Heart right ventricle (tissue), 16 donors: ENCODE data around the gene COPB2. TPM values are rescaled to one million over a fixed set of nuclear protein-coding genes. Genes with fewer than 3 reads are reported as not detected.
"Not testable (repeated sequence)": the region's sequence is repeated elsewhere in the genome, so short reads cannot be mapped to it uniquely, and the experiment has no call there.

ENCODE experiments used
- ATAC-seq, 8 donors: fragments of 200-7000 bp; cut with Tn5 transposase; one replicate each; pipeline ENCODE4 v1.9.1; 2020; ENCODE audit warnings: mild to moderate bottlenecking in 8 of 8, moderate library complexity in 8 of 8, moderate number of reproducible peaks in 1 of 8
- DNase-seq, 2 donors: peaks; one replicate each; pipeline ENCODE4 v3.0.0-alpha.2; 2020
- H3K27ac ChIP-seq, 10 donors: fragments of 200-600 bp; sonication (generic) in 2 of 10; one replicate each; pipeline versions ENCODE4 v1.5.0 to v1.8.0; 2020 to 2022; ENCODE audit warnings: mild to moderate bottlenecking in 3 of 10
- H3K27me3 ChIP-seq, 7 donors: fragments of 200-600 bp; one replicate each; pipeline ENCODE4 v1.8.0; 2021 to 2022; ENCODE audit warnings: mild to moderate bottlenecking in 2 of 7
- H3K36me3 ChIP-seq, 9 donors: fragments of 200-600 bp; sonication (generic) in 1 of 9; one replicate each; pipeline versions ENCODE4 v1.5.0 to v1.8.0; 2020 to 2022; ENCODE audit warnings: mild to moderate bottlenecking in 2 of 9
- H3K4me1 ChIP-seq, 9 donors: fragments of 200-600 bp; sonication (generic) in 1 of 9; one replicate each; pipeline versions ENCODE4 v1.5.0 to v1.8.0; 2020 to 2022; ENCODE audit warnings: mild to moderate bottlenecking in 4 of 9
- H3K4me3 ChIP-seq, 10 donors: fragments of 200-600 bp; sonication (generic) in 2 of 10; one replicate each; pipeline versions ENCODE4 v1.5.0 to v1.8.0; 2020 to 2022; ENCODE audit warnings: mild to moderate bottlenecking in 7 of 10, moderate library complexity in 2 of 10
- H3K9me3 ChIP-seq, 11 donors: fragments of 200-600 bp in 10 of 11; sonication (generic) in 2 of 11; one replicate each; pipeline versions ENCODE4 v1.5.0 to v1.8.0; 2013 to 2022; ENCODE audit warnings: mild to moderate bottlenecking in 2 of 11, control low read depth in 1 of 11, moderate library complexity in 1 of 11
- WGBS, 2 donors: extraction: QIAGEN DNeasy Blood & Tissue Kit; methylation state at CpG; one replicate each; pipeline ENCODE4 v1.1.7; 2013; ENCODE audit warnings: inconsistent platforms in 1 of 2; 5-methylcytosine and 5-hydroxymethylcytosine counted together
- intact Hi-C, 10 donors: fragments of 100-400 bp; cut with DNase I; formaldehyde crosslinking; loops; one replicate each; pipeline versions ENCODE4 v1.11.1 to v1.14.2; 2022
- polyA plus RNA-seq, 2 donors: library from polyadenylated mRNA; stranded (reverse); fragments of 200-250 nt; gene quantifications; one replicate each; pipeline ENCODE4 v1.2.3, GENCODE V29; 2013
- total RNA-seq, 10 donors: library from RNA; stranded (reverse); fragmentation: NEBNext Ultra II Directional in 3 of 10; extraction: Animal tissue kit (Norgen Biotek cat#: 25700) in 3 of 10; gene quantifications; one replicate each; pipeline versions ENCODE4 v1.2.1 to v1.2.4, GENCODE V29; 2021 to 2023
- TF ChIP-seq, protein P1 (sequence below), 9 donors: fragments of 200-600 bp; sonication (generic) in 2 of 9; IDR thresholded peaks; one replicate each; pipeline versions ENCODE4 v1.5.0 to v1.8.0; 2021 to 2022; ENCODE audit warnings: antibody characterized with exemption in 9 of 9, mild to moderate bottlenecking in 5 of 9, moderate library complexity in 1 of 9
- donor health status: Arrhythmogenic right ventricular cardiomyopathy.
- donor health status: ischemic (EF 13 %, LVEDD 7.1; RV severe dilation, severe dysfunction).
- donor health status: healthy with polysubstance abuse.
- donor health status: DM: no; HTN: yes; CAD: no.
- donor health status: DM: no; HTN: no; CAD: no.
- donor health status: ischemic (EF 25% LVEDD 6.9; RV normal size, moderate dysfunction).
- donor health status: ischemic (EF 25% LVEDD 5.7; RV mildly dilated, moderate dysfunction).
- donor health status: healthy.
- donor health status: DM: yes; HTN: yes; CAD: no.
- donor health status: Ischemic cardiomyopathy.
- donor health status: ischemic (EF 35%, LVEDD 5.7; RV mildly dilated, moderate dysfunction).
- donor health status: nonischemic (EF 11% LVEDD 7.7; RV severe dilation, severe dysfunction).
- donor health status: DM: yes; HTN: yes; CAD: no.
- donor health status: PGD.
- donor health status: ischemic (EF 29% LVEDD 5.4; RV normal size, mild dysfunction).
- donor health status: nonischemic (EF 23%, LVEDD 6.1; RV moderate dilation, normal function).

The COPB2 gene
- total and polyA plus RNA-seq, 12 donors = 15.4 to 79.7 (median 65.2) TPM

- ATAC-seq (no peak), DNase-seq (no peak)
- WGBS, 2 donors = 88 to 93% methylated on average over 4 of the region's 4 CpGs
- intact Hi-C loops = no loop called here
- no peaks in the 10 kb centered on the region for H3K9me3 ChIP-seq
- H3K4me1 ChIP-seq = peaks cover 0 to under 1% (median 0%) of the 10 kb centered on the region in 9 donors
- H3K36me3 ChIP-seq = no peaks in the 10 kb centered on the region
- TF ChIP-seq, protein P1, sequence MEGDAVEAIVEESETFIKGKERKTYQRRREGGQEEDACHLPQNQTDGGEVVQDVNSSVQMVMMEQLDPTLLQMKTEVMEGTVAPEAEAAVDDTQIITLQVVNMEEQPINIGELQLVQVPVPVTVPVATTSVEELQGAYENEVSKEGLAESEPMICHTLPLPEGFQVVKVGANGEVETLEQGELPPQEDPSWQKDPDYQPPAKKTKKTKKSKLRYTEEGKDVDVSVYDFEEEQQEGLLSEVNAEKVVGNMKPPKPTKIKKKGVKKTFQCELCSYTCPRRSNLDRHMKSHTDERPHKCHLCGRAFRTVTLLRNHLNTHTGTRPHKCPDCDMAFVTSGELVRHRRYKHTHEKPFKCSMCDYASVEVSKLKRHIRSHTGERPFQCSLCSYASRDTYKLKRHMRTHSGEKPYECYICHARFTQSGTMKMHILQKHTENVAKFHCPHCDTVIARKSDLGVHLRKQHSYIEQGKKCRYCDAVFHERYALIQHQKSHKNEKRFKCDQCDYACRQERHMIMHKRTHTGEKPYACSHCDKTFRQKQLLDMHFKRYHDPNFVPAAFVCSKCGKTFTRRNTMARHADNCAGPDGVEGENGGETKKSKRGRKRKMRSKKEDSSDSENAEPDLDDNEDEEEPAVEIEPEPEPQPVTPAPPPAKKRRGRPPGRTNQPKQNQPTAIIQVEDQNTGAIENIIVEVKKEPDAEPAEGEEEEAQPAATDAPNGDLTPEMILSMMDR (IDR thresholded peaks at IDR 0.05) = no peak
- H3K27ac ChIP-seq = no peak overlapping the region
- peaks cover 0 to 11% (median 3%) of the 10 kb centered on the region in 7 donors for H3K27me3 ChIP-seq
- no peak overlapping the region for H3K4me3 ChIP-seq
Measured at GRCh38 chr3:139338405-139338804, 51.0 kb downstream of the COPB2 start.

DNA sequence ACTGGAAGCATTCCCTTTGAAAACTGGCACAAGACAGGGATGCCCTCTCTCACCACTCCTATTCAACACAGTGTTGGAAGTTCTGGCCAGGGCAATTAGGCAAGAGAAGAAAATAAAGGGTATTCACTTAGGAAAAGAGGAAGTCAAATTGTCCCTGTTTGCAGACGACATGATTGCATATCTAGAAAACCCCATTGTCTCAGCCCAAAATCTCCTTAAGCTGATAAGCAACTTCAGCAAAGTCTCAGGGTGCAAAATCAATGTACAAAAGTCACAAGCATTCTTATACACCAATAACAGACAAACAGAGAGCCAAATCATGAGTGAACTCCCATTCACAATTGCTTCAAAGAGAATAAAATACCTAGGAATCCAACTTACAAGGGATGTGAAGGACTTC is 54.8 kb downstream of the COPB2 start:
- H3K9me3 ChIP-seq, DNase-seq, H3K36me3 ChIP-seq, ATAC-seq, H3K27ac ChIP-seq, H3K4me1 ChIP-seq, H3K4me3 ChIP-seq, intact Hi-C loops: not testable (repeated sequence)
- 50 to 55% methylated on average over 1 of the region's 1 CpG for WGBS, 2 donors
- peaks cover 0 to 31% (median 28%) of the 10 kb centered on the region in 7 donors for H3K27me3 ChIP-seq

DNA sequence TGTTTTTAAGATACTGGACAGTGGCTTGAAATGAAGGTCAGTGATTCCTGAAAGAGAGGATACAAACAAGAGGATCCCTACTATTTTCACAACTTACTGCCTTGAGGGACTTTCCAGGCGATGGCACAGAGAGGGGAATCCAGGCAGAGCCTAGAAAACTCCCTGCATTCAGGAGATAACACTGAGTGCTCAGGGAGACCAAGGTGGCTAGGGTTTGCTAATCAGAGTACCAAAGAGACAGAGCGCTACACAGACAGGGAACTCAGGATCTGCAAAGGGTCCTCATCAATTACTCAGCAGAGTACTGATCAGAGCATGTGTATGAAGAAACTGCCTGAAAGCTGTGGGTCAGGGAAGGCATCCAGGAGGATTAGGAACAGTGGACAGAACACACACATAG is 57.4 kb downstream of the COPB2 start:
- intact Hi-C loops = loop anchor here in 1 of 10 donors (2.0 kb wide), 1 partner anchor 51 kb away; no protein-coding TSS in a partner anchor
- H3K27me3 ChIP-seq = peaks cover 0 to 35% (median 30%) of the 10 kb centered on the region in 7 donors

DNA sequence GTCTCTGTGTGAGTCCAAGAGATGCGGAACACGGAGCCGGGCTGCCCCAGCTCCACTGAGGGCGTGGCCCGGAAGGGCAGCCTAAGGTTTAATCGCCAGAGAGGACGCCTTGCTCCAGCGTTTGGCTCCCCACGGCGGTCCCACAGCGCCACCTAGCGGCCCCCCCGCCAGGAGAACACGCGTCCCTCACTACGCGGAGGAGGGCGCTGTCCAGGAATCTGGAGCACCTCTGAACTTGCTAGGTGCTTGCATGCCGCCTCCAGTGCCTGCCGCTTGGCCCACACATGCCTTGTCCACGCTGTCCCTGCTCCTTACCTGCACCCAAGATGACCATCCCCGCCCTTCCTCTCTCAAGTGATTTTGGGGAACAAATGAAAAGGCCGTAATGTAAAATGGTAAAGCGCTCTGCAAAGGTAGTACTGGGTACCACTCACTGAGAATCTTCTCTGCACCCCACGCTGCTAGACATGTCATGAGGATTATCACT is 60.0 kb downstream of the COPB2 start:
- intact Hi-C loops = loop anchor here (2.0 to 5.0 kb wide), 6 partner anchors 217 to 393 kb away; no protein-coding TSS in a partner anchor
- Histone ChIP-seq H3K4me1 (peaks cover 0 to 10% (median 4%) of the 10 kb centered on the region in 9 donors), H3K4me3 (no peak overlapping the region), H3K27ac (no peak overlapping the region), H3K36me3 (no peaks in the 10 kb centered on the region), H3K9me3 (no peaks in the 10 kb centered on the region), H3K27me3 (peaks cover 0 to 35% (median 30%) of the 10 kb centered on the region in 7 donors)
- peak; percentile 81 to 89 for DNase-seq
- peak; percentile 92 to 99 (median 97) for ATAC-seq
- TF ChIP-seq, protein P1 (IDR thresholded peaks at IDR 0.05) = peak in 8 of 9 donors; percentile 97 to 100 (median 99)
- 9 to 10% methylated on average over 23 to 25 of the region's 25 CpGs for WGBS, 2 donors

More for the DNA sequence above, 57.4 kb downstream of the COPB2 start:
- Histone ChIP-seq H3K4me3 (no peak overlapping the region), H3K9me3 (no peaks in the 10 kb centered on the region), H3K27ac (no peak overlapping the region), H3K36me3 (no peaks in the 10 kb centered on the region), H3K4me1 (peaks cover 0 to 10% (median 4%) of the 10 kb centered on the region in 9 donors)
- DNase-seq (no peak), ATAC-seq (no peak)
- WGBS, 2 donors = 65 to 70% methylated on average over 2 of the region's 2 CpGs
- TF ChIP-seq, protein P1 (IDR thresholded peaks at IDR 0.05) = no peak

GRCh38 chr3:139328356-139328755 is 61.1 kb downstream of the COPB2 start:
- Histone ChIP-seq H3K36me3 (no peaks in the 10 kb centered on the region), H3K27me3 (peaks cover 0 to 35% (median 30%) of the 10 kb centered on the region in 7 donors), H3K4me3 (no peak overlapping the region), H3K27ac (no peak overlapping the region), H3K4me1 (peaks cover 0 to 10% (median 4%) of the 10 kb centered on the region in 9 donors), H3K9me3 (no peaks in the 10 kb centered on the region)
- intact Hi-C loops = loop anchor here (2.0 to 5.0 kb wide), 6 partner anchors 216 to 392 kb away; no protein-coding TSS in a partner anchor
- ATAC-seq (no peak), DNase-seq (no peak)
- WGBS, 2 donors = 81 to 84% methylated on average over 4 of the region's 4 CpGs
- TF ChIP-seq, protein P1 (IDR thresholded peaks at IDR 0.05) = no peak
